Psoas muscle (tissue), 8 donors: ENCODE data around the gene IFNL3. TPM values are rescaled to one million over a fixed set of nuclear protein-coding genes. Genes with fewer than 3 reads are reported as not detected.

Source experiments
- ATAC-seq, 4 donors: fragments of 200-7000 bp; cut with Tn5 transposase; one replicate each; pipeline ENCODE4 v1.9.1; 2020; ENCODE audit warnings: moderate library complexity in 3 of 4, mild to moderate bottlenecking in 2 of 4
- DNase-seq, 2 donors: peaks; one replicate each; pipeline ENCODE4 v3.0.0-alpha.2; 2020
- H3K27ac ChIP-seq: fragments of 200-600 bp; one replicate; pipeline ENCODE4 v1.8.0; 2022
- H3K27me3 ChIP-seq, 3 donors: fragments of 200-600 bp in 1 of 3; one replicate each; pipeline versions ENCODE4 v1.6.1 to v1.8.0; 2013 to 2022; ENCODE audit warnings: low read length in 2 of 3, mild to moderate bottlenecking in 2 of 3, moderate library complexity in 1 of 3; ENCODE audit not compliant: insufficient read depth in 3 of 3
- H3K36me3 ChIP-seq, 2 donors: fragments of 200-600 bp in 1 of 2; one replicate each; pipeline versions ENCODE4 v1.6.1 to v1.8.0; 2013 to 2022; ENCODE audit warnings: low read depth in 1 of 2, mild to moderate bottlenecking in 1 of 2, moderate library complexity in 1 of 2; ENCODE audit not compliant: insufficient read depth in 1 of 2
- H3K4me1 ChIP-seq: fragments of 200-600 bp; one replicate; pipeline ENCODE4 v1.8.0; 2022
- H3K4me3 ChIP-seq: fragments of 200-600 bp; one replicate; pipeline ENCODE4 v1.8.0; 2022; ENCODE audit warnings: mild to moderate bottlenecking
- H3K9me3 ChIP-seq: fragments of 200-600 bp; one replicate; pipeline ENCODE4 v1.8.0; 2022
- CTCF ChIP-seq: fragments of 200-600 bp; IDR thresholded peaks from one replicate; pipeline ENCODE4 v1.8.0; 2022; ENCODE audit warnings: antibody characterized with exemption
- WGBS, 3 donors: extraction: QIAGEN DNeasy Blood & Tissue Kit; methylation state at CpG; one replicate each; pipeline versions ENCODE4 v1.1.6 to v1.1.7; 2013; 5-methylcytosine and 5-hydroxymethylcytosine counted together
- intact Hi-C, 2 donors: fragments of 100-400 bp; cut with DNase I; formaldehyde crosslinking; loops; one replicate each; pipeline versions ENCODE4 v1.11.0 to v1.14.2; 2022
- polyA plus RNA-seq, 3 donors: library from polyadenylated mRNA; stranded (reverse); fragments of 200-250 nt; gene quantifications; one replicate each; pipeline ENCODE4 v1.2.3, GENCODE V29; 2013
- total RNA-seq, 4 donors: library from RNA; stranded (reverse); fragmentation: NEBNext Ultra II Directional in 2 of 4; extraction: Animal tissue kit (Norgen Biotek cat#: 25700) in 2 of 4; gene quantifications; one replicate each; pipeline versions ENCODE4 v1.2.1 to v1.2.4, GENCODE V29; 2021 to 2023
- donor health status: healthy with polysubstance abuse.
- donor health status: DM: no; HTN: no; CAD: no; lungs with moderate emphysema.
- donor health status: Bipolar disorder and iron deficiency.
- donor health status: healthy.
- donor health status: DM: yes; HTN: yes; CAD: no.
- donor health status: DM: no; HTN: no; CAD: no.
- donor health status: DM: no; HTN: no; CAD: no.
- donor health status: DM: yes; HTN: yes; CAD: no.

The IFNL3 gene
- total and polyA plus RNA-seq, 7 donors = not detected

GRCh38 chr19:39199025-39199424 lies 45.8 kb downstream of the IFNL3 start:
- ATAC-seq (peak in 2 of 4 donors; percentile 33 to 36), DNase-seq (no peak)
- peaks cover 0 to 87% (median 42%) of the 10 kb centered on the region in 3 donors for H3K27me3 ChIP-seq
- no peak overlapping the region for H3K4me3 ChIP-seq
- no peaks in the 10 kb centered on the region for H3K4me1 ChIP-seq
- H3K27ac ChIP-seq = no peak overlapping the region
- H3K36me3 ChIP-seq = no peaks in the 10 kb centered on the region
- H3K9me3 ChIP-seq = no peaks in the 10 kb centered on the region
- TF ChIP-seq CTCF = no peak
- intact Hi-C loops = no loop called here
- 7 to 9% (median 9%) methylated on average over 11 of the region's 11 CpGs for WGBS, 3 donors

- H3K4me1 ChIP-seq = no peaks in the 10 kb centered on the region
- intact Hi-C loops = no loop called here
- TF ChIP-seq CTCF = no peak
- H3K27ac ChIP-seq = no peak overlapping the region
- H3K36me3 ChIP-seq = no peaks in the 10 kb centered on the region
- H3K9me3 ChIP-seq = no peaks in the 10 kb centered on the region
- peaks cover 0 to 75% (median 32%) of the 10 kb centered on the region in 3 donors for H3K27me3 ChIP-seq
- DNase-seq (no peak), ATAC-seq (no peak)
- WGBS, 3 donors = 48 to 55% (median 51%) methylated on average over 5 of the region's 5 CpGs
- no peak overlapping the region for H3K4me3 ChIP-seq
These were observed 47.0 kb downstream of the IFNL3 start for GRCh38 chr19:39197808-39198207.

- 2 to 3% (median 2%) methylated on average over 26 to 51 of the region's 51 CpGs for WGBS, 3 donors
- intact Hi-C loops = no loop called here
- Histone ChIP-seq H3K36me3 (no peaks in the 10 kb centered on the region), H3K9me3 (no peaks in the 10 kb centered on the region), H3K4me3 (no peak within 1 kb of the TSS), H3K27ac (no peak within 1 kb of the TSS), H3K27me3 (peaks cover 0 to 67% (median 28%) of the 10 kb centered on the region in 3 donors), H3K4me1 (no peaks in the 10 kb centered on the region)
- no peak for DNase-seq
- ATAC-seq = no peak
- no peak for TF ChIP-seq CTCF
These were observed 47.8 kb downstream of the IFNL3 start, which contains the start of gene NCCRP1 for GRCh38 chr19:39196860-39197562. Gene NCCRP1, plus strand, starts transcription at chr19:39196964. Its CDS starts 19 bp downstream, at chr19:39196983.

- H3K4me3 ChIP-seq = no peak overlapping the region
- peaks cover 0 to 60% (median 28%) of the 10 kb centered on the region in 3 donors for H3K27me3 ChIP-seq
- 7 to 18% (median 13%) methylated on average over 7 of the region's 7 CpGs for WGBS, 3 donors
- DNase-seq = no peak
- ATAC-seq = no peak
- H3K27ac ChIP-seq = no peak overlapping the region
- no peaks in the 10 kb centered on the region for H3K9me3 ChIP-seq
- no peaks in the 10 kb centered on the region for H3K4me1 ChIP-seq
- no peak for TF ChIP-seq CTCF
- H3K36me3 ChIP-seq = no peaks in the 10 kb centered on the region
- intact Hi-C loops = no loop called here
These were observed 48.5 kb downstream of the IFNL3 start for GRCh38 chr19:39196320-39196719.
